Kidney glomerular epithelial cell (primary cell): ENCODE results near the gene PDYN.

ENCODE experiments used
- DNase-seq: peaks from one replicate; lab custom pipeline; 2025; lab: John Stamatoyannopoulos, UW

PDYN gene

GRCh38 chr20:1934721-1935573, 58.9 kb downstream of the PDYN start:
- DNase-seq = no peak

GRCh38 chr20:1934156-1934555, 59.7 kb downstream of the PDYN start:
- DNase-seq = no peak

GRCh38 chr20:1933465-1933870, 60.4 kb downstream of the PDYN start:
- DNase-seq = peak; percentile 21

- no peak for DNase-seq
Measured at GRCh38 chr20:1932971-1933370, 60.9 kb downstream of the PDYN start.

- no peak for DNase-seq
Measured at GRCh38 chr20:1931830-1932229, 62.0 kb downstream of the PDYN start.

GRCh38 chr20:1930165-1930564, 63.7 kb downstream of the PDYN start:
- DNase-seq = no peak

- no peak for DNase-seq
Measured at GRCh38 chr20:1929460-1929859, 64.4 kb downstream of the PDYN start.

- no peak for DNase-seq
Measured at GRCh38 chr20:1928782-1929181, 65.1 kb downstream of the PDYN start.
